H1 (cell line): ENCODE results near the gene ARID1B. TPM values are rescaled to one million over a fixed set of nuclear protein-coding genes. Genes with fewer than 3 reads are reported as not detected.

Experiments used
- CTCF ChIA-PET: fragments of 300-600 bp; sonication (Branson Sonifier 250); formaldehyde crosslinking; loops from one replicate; lab custom pipeline; 2021; ENCODE audit not compliant: partially characterized antibody; lab: Charles Lee
- POLR2A ChIA-PET: fragments of 300-600 bp; sonication (Branson Sonifier 250); formaldehyde crosslinking; loops from one replicate; lab custom pipeline; 2021; ENCODE audit warnings: inconsistent platforms; ENCODE audit not compliant: partially characterized antibody; lab: Charles Lee
- DNase-seq, 2 experiments: peaks; one replicate each; pipeline versions ENCODE4 v3.0.0 to v3.0.0-alpha.2; 2010 to 2022; ENCODE audit warnings: low spot score in 2 of 2, low read depth in 1 of 2, mixed read lengths in 1 of 2
- FAIRE-seq: peaks from 2 replicates; lab custom pipeline; 2011; peaks lifted over from hg19 to GRCh38; lab: Jason Lieb, UNC
- H2AFZ ChIP-seq: 2 replicates; pipeline ENCODE4 v1.8.1; 2012; ENCODE audit warnings: low read length, inconsistent platforms
- H2AK5ac ChIP-seq: 2 replicates; pipeline ENCODE4 v1.6.1; 2013; ENCODE audit warnings: low read depth, low read length
- H2BK120ac ChIP-seq: replicated peaks from 2 replicates; pipeline ENCODE3; 2013; ENCODE audit warnings: low read depth, low read length, inconsistent platforms
- H2BK12ac ChIP-seq: 2 replicates; pipeline ENCODE4 v1.6.1; 2013; ENCODE audit warnings: low read depth, low read length
- H2BK15ac ChIP-seq: 2 replicates; pipeline ENCODE4 v1.6.1; 2013; ENCODE audit warnings: low read length
- H2BK20ac ChIP-seq: 2 replicates; pipeline ENCODE4 v1.6.1; 2013; ENCODE audit warnings: low read length
- H2BK5ac ChIP-seq: 2 replicates; pipeline ENCODE4 v1.6.1; 2013; ENCODE audit warnings: low read depth, low read length
- H3K14ac ChIP-seq: 2 replicates; pipeline ENCODE4 v1.6.1; 2013; ENCODE audit warnings: inconsistent platforms; ENCODE audit not compliant: insufficient read length
- H3K18ac ChIP-seq: 2 replicates; pipeline ENCODE4 v1.6.1; 2013; ENCODE audit warnings: low read length; ENCODE audit errors: extremely low read depth
- H3K23ac ChIP-seq: 2 replicates; pipeline ENCODE4 v1.6.1; 2013; ENCODE audit warnings: inconsistent platforms; ENCODE audit not compliant: insufficient read length
- H3K23me2 ChIP-seq: 2 replicates; pipeline ENCODE4 v1.6.1; 2013; ENCODE audit warnings: low read depth, low read length
- H3K27ac ChIP-seq: 2 replicates; pipeline ENCODE4 v1.6.1; 2011; ENCODE audit warnings: low read depth, low read length, inconsistent platforms
- H3K27me3 ChIP-seq, 4 experiments: replicated peaks in 1 of 4; 1 replicate in 1 of 4; 2 replicates in 3 of 4; pipeline versions ENCODE4 v1.6.1 to v1.8.1; 2011 to 2013; ENCODE audit warnings: low read length in 3 of 4, mild to moderate bottlenecking in 3 of 4, inconsistent platforms in 2 of 4, mixed read lengths in 2 of 4, moderate library complexity in 1 of 4; ENCODE audit not compliant: control insufficient read depth in 3 of 4, insufficient read depth in 3 of 4; ENCODE audit errors: extremely low read depth in 1 of 4
- H3K36me3 ChIP-seq, 4 experiments: 2 replicates each; pipeline versions ENCODE4 v1.6.1 to v1.8.1; 2011 to 2013; ENCODE audit warnings: mild to moderate bottlenecking in 4 of 4, low read length in 3 of 4, moderate library complexity in 2 of 4, control low read depth in 1 of 4, inconsistent platforms in 1 of 4; ENCODE audit not compliant: insufficient read depth in 4 of 4, control insufficient read depth in 2 of 4
- H3K4ac ChIP-seq: replicated peaks from 2 replicates; pipeline ENCODE3; 2013; ENCODE audit warnings: low read length, low read depth, mixed read lengths, inconsistent platforms; ENCODE audit not compliant: insufficient read length
- H3K4me1 ChIP-seq, 4 experiments: replicated peaks in 1 of 4; 1 replicate in 1 of 4; 2 replicates in 3 of 4; pipeline versions ENCODE4 v1.6.1 to v1.8.1; 2011 to 2013; ENCODE audit warnings: low read length in 3 of 4, inconsistent platforms in 2 of 4, mixed read lengths in 1 of 4; ENCODE audit not compliant: insufficient read depth in 4 of 4, control insufficient read depth in 3 of 4
- H3K4me2 ChIP-seq, 2 experiments: 2 replicates each; pipeline versions ENCODE4 v1.6.1 to v1.8.1; 2011 to 2013; ENCODE audit warnings: low read depth in 2 of 2, low read length in 2 of 2, control low read depth in 1 of 2, inconsistent platforms in 1 of 2, mild to moderate bottlenecking in 1 of 2; ENCODE audit not compliant: insufficient read depth in 1 of 2
- H3K4me3 ChIP-seq, 4 experiments: fragments of 200-600, 300-600 bp in 1 of 4; sonication (generic), shearing (Covaris generic), sonication (Bioruptor Twin) in 1 of 4; 2 replicates each; pipeline versions ENCODE4 v1.5.1 to v1.8.1; 2011 to 2016; ENCODE audit warnings: low read length in 4 of 4, low read depth in 3 of 4, control low read depth in 2 of 4, inconsistent platforms in 2 of 4, mild to moderate bottlenecking in 2 of 4, mixed read lengths in 1 of 4, moderate library complexity in 1 of 4; ENCODE audit not compliant: insufficient read depth in 2 of 4; ENCODE audit errors: extremely low read depth in 1 of 4
- H3K56ac ChIP-seq: replicated peaks from 2 replicates; pipeline ENCODE3; 2013; ENCODE audit warnings: low read depth, mild to moderate bottlenecking, mixed read lengths, low read length, inconsistent platforms; ENCODE audit not compliant: insufficient read length
- H3K79me1 ChIP-seq: 2 replicates; pipeline ENCODE4 v1.6.1; 2013; ENCODE audit warnings: low read depth, low read length, control low read depth
- H3K79me2 ChIP-seq, 2 experiments: 2 replicates each; pipeline versions ENCODE4 v1.6.1 to v1.8.1; 2012 to 2013; ENCODE audit warnings: low read length in 2 of 2, mild to moderate bottlenecking in 2 of 2, inconsistent platforms in 1 of 2; ENCODE audit not compliant: insufficient read depth in 2 of 2, control insufficient read depth in 1 of 2
- H3K9ac ChIP-seq, 4 experiments: replicated peaks in 1 of 4; 1 replicate in 1 of 4; 2 replicates in 3 of 4; pipeline versions ENCODE4 v1.6.1 to v1.8.1; 2011 to 2013; ENCODE audit warnings: low read depth in 3 of 4, low read length in 3 of 4, control low read depth in 2 of 4, mild to moderate bottlenecking in 2 of 4, moderate library complexity in 2 of 4, inconsistent platforms in 1 of 4; ENCODE audit errors: extremely low read depth in 1 of 4
- H3K9me3 ChIP-seq, 2 experiments: 2 replicates each; pipeline versions ENCODE4 v1.6.1 to v1.8.1; 2012 to 2013; ENCODE audit warnings: mild to moderate bottlenecking in 2 of 2, moderate library complexity in 2 of 2, control low read depth in 1 of 2, inconsistent platforms in 1 of 2, low read depth in 1 of 2, low read length in 1 of 2, mixed read lengths in 1 of 2; ENCODE audit not compliant: insufficient read depth in 2 of 2
- H4K20me1 ChIP-seq, 2 experiments: replicated peaks in 1 of 2; 2 replicates each; pipeline versions ENCODE3 to v1.8.1; 2011 to 2013; ENCODE audit warnings: inconsistent platforms in 2 of 2, low read length in 2 of 2, mild to moderate bottlenecking in 1 of 2; ENCODE audit not compliant: insufficient read depth in 2 of 2, control insufficient read depth in 1 of 2
- H4K5ac ChIP-seq: 2 replicates; pipeline ENCODE4 v1.6.1; 2013; ENCODE audit warnings: low read length, low read depth, mixed read lengths, inconsistent platforms; ENCODE audit not compliant: insufficient read length
- H4K8ac ChIP-seq: 2 replicates; pipeline ENCODE4 v1.8.0; 2013; ENCODE audit warnings: mild to moderate bottlenecking, moderate library complexity, low read length, inconsistent platforms; ENCODE audit not compliant: insufficient read depth; ENCODE audit errors: extremely low read depth
- H4K91ac ChIP-seq: replicated peaks from 2 replicates; pipeline ENCODE3; 2013; ENCODE audit warnings: low read length, mixed read lengths, inconsistent platforms; ENCODE audit not compliant: insufficient read length
- ATF2 ChIP-seq: IDR thresholded peaks from 2 replicates; pipeline ENCODE4 v1.6.1; 2012; ENCODE audit warnings: low read length, inconsistent platforms
- BRCA1 ChIP-seq: IDR thresholded peaks from 2 replicates; pipeline ENCODE4 v1.6.1; 2012; ENCODE audit warnings: low read depth, low read length, improper control_type of control experiment
- CHD1 ChIP-seq: IDR thresholded peaks from 2 replicates; pipeline ENCODE4 v1.6.1; 2012; ENCODE audit warnings: low read depth, low read length, improper control_type of control experiment
- CHD2 ChIP-seq: IDR thresholded peaks from 2 replicates; pipeline ENCODE4 v1.6.1; 2012; ENCODE audit warnings: low read length, improper control_type of control experiment
- EGR1 ChIP-seq: IDR thresholded peaks from 2 replicates; pipeline ENCODE4 v1.6.1; 2011; ENCODE audit warnings: low read depth, low read length, borderline replicate concordance
- FOSL1 ChIP-seq: IDR thresholded peaks from 2 replicates; pipeline ENCODE4 v1.6.1; 2011; ENCODE audit warnings: mild to moderate bottlenecking, low read depth, low read length, moderate library complexity; ENCODE audit not compliant: insufficient read depth
- JUN ChIP-seq: IDR thresholded peaks from 2 replicates; pipeline ENCODE4 v1.6.1; 2011; ENCODE audit warnings: low read depth, mild to moderate bottlenecking, improper control_type of control experiment, low read length
- RAD21 ChIP-seq, 2 experiments: IDR thresholded peaks in 1 of 2; conservative IDR thresholded peaks in 1 of 2; 2 replicates each; pipeline ENCODE4 v1.6.1; 2011; ENCODE audit warnings: low read depth in 2 of 2, low read length in 2 of 2, improper control_type of control experiment in 1 of 2, inconsistent platforms in 1 of 2, mild to moderate bottlenecking in 1 of 2, moderate library complexity in 1 of 2
- SIX5 ChIP-seq: IDR thresholded peaks from 2 replicates; pipeline ENCODE4 v1.6.1; 2011; ENCODE audit warnings: mild to moderate bottlenecking, low read depth, low read length
- SP4 ChIP-seq: IDR thresholded peaks from 2 replicates; pipeline ENCODE4 v1.6.1; 2012; ENCODE audit warnings: low read length, inconsistent platforms
- SRF ChIP-seq: IDR thresholded peaks from 2 replicates; pipeline ENCODE4 v1.6.1; 2011; ENCODE audit warnings: mild to moderate bottlenecking, low read depth, low read length, moderate library complexity
- TBP ChIP-seq: IDR thresholded peaks from 2 replicates; pipeline ENCODE4 v1.6.1; 2011; ENCODE audit warnings: low read depth, low read length, improper control_type of control experiment
- WGBS, 2 experiments: shearing (Covaris generic) in 1 of 2; methylation state at CpG; one replicate each; pipeline versions ENCODE4 v1.1.6 to v1.1.7; 2013 to 2015; ENCODE audit warnings: low lambda C conversion rate in 2 of 2, mixed read lengths in 2 of 2, inconsistent platforms in 1 of 2, low coverage in 1 of 2, missing lambda C conversion rate in 1 of 2; ENCODE audit not compliant: insufficient replicate concordance in 2 of 2, insufficient coverage in 1 of 2, insufficient read length in 1 of 2; ENCODE audit errors: extremely low coverage in 1 of 2, missing lambda C conversion rate in 1 of 2; 5-methylcytosine and 5-hydroxymethylcytosine counted together
- polyA plus RNA-seq, 7 experiments: library from polyadenylated mRNA; depleted of rRNA in 3 of 7; stranded (reverse) in 5 of 7; unstranded in 2 of 7; fragments of >200 nt in 5 of 7; fragments of 200-250 nt in 2 of 7; gene quantifications; 1 replicate in 5 of 7; 2 replicates in 1 of 7; 4 replicates in 1 of 7; pipeline versions ENCODE4 v1.2.1 to v1.2.3, GENCODE V29; 2011 to 2013; ENCODE audit warnings: missing spikeins in 2 of 7, mixed read lengths in 2 of 7
- total RNA-seq: library from RNA; stranded (reverse); fragmentation: NEBNext Ultra II Directional; extraction: Animal tissue kit (Norgen Biotek cat#: 25700); gene quantifications from 2 replicates; pipeline ENCODE4 v1.2.1, GENCODE V29; 2021

Gene ARID1B
- total and polyA plus RNA-seq, 2 of the 8 experiments (the other 6 are each of a cell fraction or from before 2014, with no cell fraction given): 24.3 to 70.3 TPM

- Histone ChIP-seq H3K4me1 (no peaks in the 10 kb centered on the region), H3K79me2 (no peaks in the 10 kb centered on the region), H3K23me2 (no peaks in the 10 kb centered on the region), H4K91ac (no peak overlapping the region), H3K4me2 (no peak overlapping the region), H3K14ac (no peak overlapping the region), H3K4me3 (no peak overlapping the region), H2BK15ac (no peak overlapping the region), H3K56ac (no peak overlapping the region), H2AK5ac (no peak overlapping the region), H2BK120ac (no peak overlapping the region), H3K18ac (no peak overlapping the region), H3K36me3 (peaks cover 10 to 36% (median 23%) of the 10 kb centered on the region in 4 experiments), H3K9ac (no peak overlapping the region), H4K20me1 (peaks cover 0 to 2% of the 10 kb centered on the region in 2 experiments), H2BK5ac (no peak overlapping the region), H3K27me3 (no peaks in the 10 kb centered on the region), H3K79me1 (no peaks in the 10 kb centered on the region), H3K27ac (no peak overlapping the region), H3K9me3 (no peaks in the 10 kb centered on the region), H2AFZ (no peak overlapping the region), H4K5ac (no peak overlapping the region), H3K4ac (no peak overlapping the region), H2BK20ac (no peak overlapping the region), H4K8ac (no peak overlapping the region), H3K23ac (no peak overlapping the region), H2BK12ac (no peak overlapping the region)
- POLR2A ChIA-PET: interaction anchor here (0.6 kb wide), 2 partner anchors 12 to 30 kb away, joined by 3 to 4 read pairs; no protein-coding TSS in a partner anchor
- CTCF ChIA-PET: interaction anchor here (1.1 to 11.3 kb wide), 3 partner anchors 14 to 154 kb away, joined by 3 to 128 read pairs (median 6); no protein-coding TSS in a partner anchor
- WGBS, 2 experiments: 87% methylated on average over 7 of the region's 7 CpGs; no CpG with 5 or more reads in 1 of the 2 experiments
- DNase-seq (no peak), FAIRE-seq (no peak)
- no peak for TF ChIP-seq JUN
- TF ChIP-seq CHD2: no peak
- no peak for TF ChIP-seq BRCA1
- no peak for TF ChIP-seq EGR1
- TF ChIP-seq ATF2: no peak
- no peak for TF ChIP-seq RAD21 (IDR thresholded peaks at IDR 0.05 in 1 of 2, conservative IDR thresholded peaks at IDR 0.05 in 1 of 2; ENCODE audit: low read depth in 2 of 2, low read length in 2 of 2)
- TF ChIP-seq CHD1: no peak
- no peak for TF ChIP-seq SIX5
- TF ChIP-seq SRF: no peak
- no peak for TF ChIP-seq TBP
- TF ChIP-seq FOSL1: no peak
- no peak for TF ChIP-seq SP4
Observed at GRCh38 chr6:157188213-157188612, 411.0 kb downstream of the ARID1B start.
